Hepatocyte (in vitro differentiated cells): Measurements from ENCODE around the gene RABGAP1L. TPM values are rescaled to one million over a fixed set of nuclear protein-coding genes. Genes with fewer than 3 reads are reported as not detected.
"Not testable (repeated sequence)": the region's sequence is repeated elsewhere in the genome, so short reads cannot be mapped to it uniquely, and the experiment has no call there.

Experiments used
- DNase-seq: peaks from one replicate; pipeline ENCODE4 v3.0.0-alpha.2; 2016; ENCODE audit warnings: low spot score
- H2AFZ ChIP-seq: fragments of 200-600 bp; sonication (generic); 2 replicates; pipeline ENCODE4 v1.6.0; 2016; ENCODE audit warnings: antibody characterized with exemption, mild to moderate bottlenecking
- H3K27ac ChIP-seq: fragments of 200-600 bp; sonication (generic); 2 replicates; pipeline ENCODE4 v1.5.1; 2016; ENCODE audit warnings: mild to moderate bottlenecking
- H3K27me3 ChIP-seq: fragments of 200-600 bp; sonication (generic); 2 replicates; pipeline ENCODE4 v1.6.1; 2016
- H3K36me3 ChIP-seq: fragments of 200-600 bp; sonication (generic); replicated peaks from 2 replicates; pipeline ENCODE4 v1.5.1; 2016; ENCODE audit warnings: low read depth; ENCODE audit not compliant: insufficient read depth
- H3K4me1 ChIP-seq: fragments of 200-600 bp; sonication (generic); 2 replicates; pipeline ENCODE4 v1.5.1; 2016; ENCODE audit warnings: mild to moderate bottlenecking, moderate library complexity; ENCODE audit not compliant: insufficient read depth
- H3K4me2 ChIP-seq: fragments of 200-600 bp; sonication (generic); 2 replicates; pipeline ENCODE4 v1.6.0; 2016
- H3K4me3 ChIP-seq: fragments of 200-600 bp; sonication (generic); 2 replicates; pipeline ENCODE4 v1.5.1; 2016; ENCODE audit warnings: mild to moderate bottlenecking
- H3K79me2 ChIP-seq: fragments of 200-600 bp; sonication (generic); 2 replicates; pipeline ENCODE4 v1.6.0; 2017; ENCODE audit warnings: mild to moderate bottlenecking
- H3K9me2 ChIP-seq: fragments of 200-600 bp; sonication (generic); replicated peaks from 2 replicates; pipeline ENCODE4 v1.6.0; 2017; ENCODE audit warnings: mild to moderate bottlenecking; ENCODE audit not compliant: insufficient read depth
- H3K9me3 ChIP-seq: fragments of 200-600 bp; sonication (generic); 2 replicates; pipeline ENCODE4 v1.5.1; 2016; ENCODE audit warnings: low read depth, mild to moderate bottlenecking
- H4K20me1 ChIP-seq: fragments of 200-600 bp; sonication (generic); 2 replicates; pipeline ENCODE4 v1.6.0; 2016; ENCODE audit warnings: mild to moderate bottlenecking; ENCODE audit not compliant: insufficient read depth, poor library complexity, severe bottlenecking
- EZH2 ChIP-seq: fragments of 200-600 bp; sonication (generic); IDR thresholded peaks from 2 replicates; pipeline ENCODE4 v1.6.1; 2016; ENCODE audit warnings: antibody characterized with exemption, mild to moderate bottlenecking, borderline replicate concordance
- EZH2phosphoT487 ChIP-seq: fragments of 200-600 bp; sonication (generic); IDR thresholded peaks from one replicate; pipeline ENCODE4 v1.6.1; 2018; ENCODE audit warnings: antibody characterized with exemption, mild to moderate bottlenecking, low read depth, moderate library complexity; ENCODE audit not compliant: unreplicated experiment, severe bottlenecking
- WGBS: methylation state at CpG from one replicate; pipeline ENCODE4 v1.1.6; 2016; ENCODE audit warnings: low lambda C conversion rate; ENCODE audit errors: missing lambda C conversion rate; 5-methylcytosine and 5-hydroxymethylcytosine counted together
- polyA plus RNA-seq: library from polyadenylated mRNA; unstranded; fragments of >200 nt; fragmentation: Nextera tagmentation; extraction: Ambion mirVana; gene quantifications from 2 replicates; pipeline ENCODE4 v1.2.1, GENCODE V29; 2016
- total RNA-seq: library from RNA; depleted of rRNA; stranded (reverse); fragments of >200 nt; gene quantifications from 2 replicates; pipeline ENCODE4 v1.2.3, GENCODE V29; 2014
- TF ChIP-seq, protein P1 (sequence below): fragments of 200-600 bp; sonication (generic); IDR thresholded peaks from 2 replicates; pipeline ENCODE4 v1.5.1; 2016; ENCODE audit warnings: antibody characterized with exemption, mild to moderate bottlenecking; ENCODE audit not compliant: poor library complexity

Gene RABGAP1L
- total and polyA plus RNA-seq, 2 experiments from 2014 or later: 15.0 to 41.8 TPM

DNA sequence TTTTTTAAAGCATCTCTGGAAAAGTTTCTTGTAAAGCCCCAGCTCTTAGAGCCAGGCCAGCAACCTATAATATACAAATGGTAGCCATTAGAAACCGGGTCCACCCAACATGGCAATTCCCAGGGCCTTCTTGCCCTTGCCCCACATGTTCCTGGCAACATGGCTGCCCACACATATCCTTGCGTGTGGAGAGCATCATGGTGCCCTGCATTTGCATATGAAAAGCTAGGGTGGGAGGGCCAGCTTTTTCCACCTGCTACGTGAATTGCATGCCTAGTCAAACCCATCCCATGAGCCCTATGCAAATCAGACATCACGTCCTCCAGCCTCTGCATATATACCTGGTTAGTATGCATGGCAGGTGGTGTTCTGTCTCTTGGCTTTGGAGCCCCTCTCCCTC is 88.2 kb downstream of the RABGAP1L start:
- Histone ChIP-seq H3K4me1 (no peaks in the 10 kb centered on the region), H3K27me3 (no peaks in the 10 kb centered on the region), H3K9me2 (no peaks in the 10 kb centered on the region), H3K4me2 (no peak overlapping the region), H3K36me3 (no peaks in the 10 kb centered on the region), H4K20me1 (no peaks in the 10 kb centered on the region), H3K4me3 (no peak overlapping the region), H3K27ac (no peak overlapping the region), H2AFZ (no peak overlapping the region), H3K79me2 (no peaks in the 10 kb centered on the region), H3K9me3 (no peaks in the 10 kb centered on the region)
- DNase-seq: no peak
- WGBS: 94% methylated on average over 4 of the region's 4 CpGs
- TF ChIP-seq EZH2phosphoT487 (no peak), EZH2 (no peak)
- TF ChIP-seq, protein P1, sequence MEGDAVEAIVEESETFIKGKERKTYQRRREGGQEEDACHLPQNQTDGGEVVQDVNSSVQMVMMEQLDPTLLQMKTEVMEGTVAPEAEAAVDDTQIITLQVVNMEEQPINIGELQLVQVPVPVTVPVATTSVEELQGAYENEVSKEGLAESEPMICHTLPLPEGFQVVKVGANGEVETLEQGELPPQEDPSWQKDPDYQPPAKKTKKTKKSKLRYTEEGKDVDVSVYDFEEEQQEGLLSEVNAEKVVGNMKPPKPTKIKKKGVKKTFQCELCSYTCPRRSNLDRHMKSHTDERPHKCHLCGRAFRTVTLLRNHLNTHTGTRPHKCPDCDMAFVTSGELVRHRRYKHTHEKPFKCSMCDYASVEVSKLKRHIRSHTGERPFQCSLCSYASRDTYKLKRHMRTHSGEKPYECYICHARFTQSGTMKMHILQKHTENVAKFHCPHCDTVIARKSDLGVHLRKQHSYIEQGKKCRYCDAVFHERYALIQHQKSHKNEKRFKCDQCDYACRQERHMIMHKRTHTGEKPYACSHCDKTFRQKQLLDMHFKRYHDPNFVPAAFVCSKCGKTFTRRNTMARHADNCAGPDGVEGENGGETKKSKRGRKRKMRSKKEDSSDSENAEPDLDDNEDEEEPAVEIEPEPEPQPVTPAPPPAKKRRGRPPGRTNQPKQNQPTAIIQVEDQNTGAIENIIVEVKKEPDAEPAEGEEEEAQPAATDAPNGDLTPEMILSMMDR: no peak

DNA sequence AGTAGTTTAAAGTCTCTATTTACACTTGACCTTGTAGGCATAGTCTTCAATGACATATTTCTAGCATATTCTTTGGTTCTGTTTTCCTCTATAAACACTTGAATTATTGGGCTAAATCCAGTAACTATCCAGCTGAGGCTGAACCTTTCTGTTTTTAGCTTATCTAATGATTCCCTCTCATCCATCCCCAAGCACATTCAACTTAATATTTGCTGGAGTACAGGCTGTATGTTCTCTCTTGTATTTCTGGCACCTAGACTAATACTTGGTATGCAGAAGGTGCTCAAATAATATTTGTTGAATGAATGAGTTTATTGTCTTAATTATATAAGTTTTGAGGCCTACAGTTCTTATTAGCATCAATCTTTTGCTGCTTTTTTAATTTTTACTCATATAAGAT is 88.7 kb downstream of the RABGAP1L start:
- Histone ChIP-seq H2AFZ (no peak overlapping the region), H3K79me2 (no peaks in the 10 kb centered on the region), H3K4me3 (no peak overlapping the region), H3K4me2 (no peak overlapping the region), H3K27me3 (no peaks in the 10 kb centered on the region), H3K9me2 (no peaks in the 10 kb centered on the region), H3K4me1 (no peaks in the 10 kb centered on the region), H3K9me3 (no peaks in the 10 kb centered on the region), H3K36me3 (no peaks in the 10 kb centered on the region), H3K27ac (no peak overlapping the region), H4K20me1 (no peaks in the 10 kb centered on the region)
- TF ChIP-seq EZH2phosphoT487 (no peak), EZH2 (no peak)
- TF ChIP-seq, protein P1: no peak
- DNase-seq: no peak

DNA sequence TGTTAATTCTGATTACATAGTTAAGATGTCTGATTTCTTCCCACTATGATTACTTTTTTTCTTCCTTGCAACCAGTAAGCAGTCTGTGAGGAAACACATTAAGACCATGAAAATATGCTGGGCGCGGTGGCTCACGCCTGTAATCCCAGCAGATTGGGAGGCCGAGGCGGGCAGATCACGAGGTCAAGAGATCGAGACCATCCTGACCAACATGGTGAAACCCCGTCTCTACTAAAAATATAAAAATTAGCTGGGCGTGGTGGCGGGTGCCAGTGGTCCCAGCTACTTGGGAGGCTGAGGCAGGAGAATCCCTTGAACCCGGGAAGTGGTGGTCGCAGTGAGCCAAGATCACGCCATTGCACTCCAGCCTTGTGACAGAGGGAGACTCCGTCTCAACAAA is 97.1 kb downstream of the RABGAP1L start:
- H3K79me2 ChIP-seq, H3K9me3 ChIP-seq, DNase-seq, H3K4me1 ChIP-seq, H2AFZ ChIP-seq, H3K9me2 ChIP-seq, H3K4me2 ChIP-seq, H3K36me3 ChIP-seq, H3K27ac ChIP-seq, H4K20me1 ChIP-seq, H3K27me3 ChIP-seq, H3K4me3 ChIP-seq: not testable (repeated sequence)
- WGBS: 97% methylated on average over 14 of the region's 14 CpGs

DNA sequence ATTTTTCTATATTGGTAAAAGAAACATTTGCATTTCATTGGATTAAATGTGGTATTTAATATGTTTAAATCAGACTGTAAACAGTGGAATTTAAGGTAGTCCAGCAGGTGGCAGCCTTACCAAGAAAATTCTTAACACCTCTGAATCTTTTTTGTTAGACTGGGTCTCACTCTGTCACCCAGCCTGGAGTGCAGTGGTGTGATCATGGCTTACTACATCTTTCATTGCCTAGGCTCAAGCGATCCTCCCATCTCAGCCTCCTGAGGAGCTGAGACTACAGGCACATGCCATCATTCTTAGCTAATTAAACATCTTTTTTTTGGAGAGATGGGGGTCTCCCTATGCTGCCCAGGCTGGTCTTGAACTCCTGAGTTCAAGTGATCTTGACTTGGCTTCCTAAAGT is 98.8 kb downstream of the RABGAP1L start:
- Histone ChIP-seq H3K36me3 (no peaks in the 10 kb centered on the region), H3K9me3 (no peaks in the 10 kb centered on the region), H3K4me3 (no peak overlapping the region), H3K27ac (no peak overlapping the region), H3K79me2 (no peaks in the 10 kb centered on the region), H3K4me2 (no peak overlapping the region), H2AFZ (no peak overlapping the region), H3K9me2 (no peaks in the 10 kb centered on the region), H3K4me1 (no peaks in the 10 kb centered on the region), H3K27me3 (no peaks in the 10 kb centered on the region), H4K20me1 (no peaks in the 10 kb centered on the region)
- TF ChIP-seq EZH2phosphoT487: no peak
- TF ChIP-seq EZH2: no peak
- TF ChIP-seq, protein P1: peak; percentile 71
- 63% methylated on average over 1 of the region's 1 CpG for WGBS
- peak; percentile 58 for DNase-seq
